ENCODE data around the gene ZNF750.

The ZNF750 gene

GRCh38 chr17:82860606-82861392 lies 21.0 kb upstream of the ZNF750 start:
- no peak for FAIRE-seq
- no peak for DNase-seq (ENCODE audit: low spot score)

- FAIRE-seq = peak; percentile 83
- peak; percentile 91 for DNase-seq (ENCODE audit: low spot score)
These were observed 19.9 kb upstream of the ZNF750 start for GRCh38 chr17:82859431-82860403.

GRCh38 chr17:82858376-82859126 lies 18.7 kb upstream of the ZNF750 start:
- no peak for FAIRE-seq
- no peak for DNase-seq (ENCODE audit: low spot score)

DNA sequence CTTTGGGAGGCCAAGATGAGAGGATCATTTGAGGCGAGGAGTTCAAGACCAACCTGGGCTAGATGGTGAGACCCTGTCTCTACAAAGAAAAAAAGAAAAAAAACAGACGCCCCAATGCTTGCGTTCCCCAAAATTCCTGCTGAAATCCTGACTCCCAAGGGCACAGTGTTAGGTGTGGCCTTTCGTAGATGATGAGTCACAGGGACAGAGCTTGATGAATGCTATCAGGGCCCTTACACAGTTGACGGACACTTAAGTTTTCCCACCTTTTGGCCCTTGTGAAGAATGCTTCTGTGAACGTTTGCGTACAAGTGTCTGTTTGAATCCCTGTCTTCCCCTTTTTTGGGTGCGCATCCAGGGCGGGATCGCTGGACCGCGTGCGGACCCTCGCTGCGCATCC lies 16.5 kb upstream of the ZNF750 start:
- DNase-seq (ENCODE audit: low spot score) (no peak), FAIRE-seq (no peak)

- FAIRE-seq (no peak), DNase-seq (ENCODE audit: low spot score) (no peak)
These were observed 14.4 kb upstream of the ZNF750 start for GRCh38 chr17:82854226-82854625.

- DNase-seq (ENCODE audit: low spot score) (no peak), FAIRE-seq (no peak)
These were observed 11.6 kb upstream of the ZNF750 start for GRCh38 chr17:82851381-82851780.

GRCh38 chr17:82849076-82849945 lies 9.5 kb upstream of the ZNF750 start:
- no peak for DNase-seq (ENCODE audit: low spot score)
- FAIRE-seq = no peak

DNA sequence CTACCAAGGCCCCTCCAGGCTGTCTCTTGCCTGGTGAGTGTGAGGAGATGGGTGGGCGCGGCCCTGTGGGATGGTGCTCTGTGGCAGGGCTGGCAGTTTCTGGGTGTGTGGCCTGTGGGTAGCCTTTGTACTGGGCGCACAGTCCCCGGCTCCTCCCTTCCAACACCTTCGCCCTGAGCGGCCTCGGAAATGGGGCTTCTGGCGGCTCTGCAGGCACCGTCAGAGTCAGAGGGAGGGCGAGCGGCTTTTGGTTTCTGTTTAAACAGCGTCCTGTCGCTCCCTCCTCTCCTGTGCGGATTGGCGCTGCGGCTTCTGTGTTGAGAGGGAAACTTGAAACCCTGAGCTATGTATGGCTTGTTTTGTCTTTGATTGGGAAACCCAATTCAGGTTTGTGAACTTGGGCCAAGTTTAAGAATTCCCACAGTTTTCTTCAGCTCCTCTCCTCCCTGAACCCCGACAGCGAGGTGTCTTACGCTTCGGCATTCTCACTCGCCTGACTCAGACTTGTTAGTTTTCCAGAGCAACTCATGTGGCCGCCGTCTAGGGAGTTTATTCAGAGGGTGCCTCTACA lies 8.3 kb upstream of the ZNF750 start:
- no peak for DNase-seq (ENCODE audit: low spot score)
- FAIRE-seq = no peak

- DNase-seq (ENCODE audit: low spot score) = no peak
- no peak for FAIRE-seq
These were observed 6.4 kb upstream of the ZNF750 start for GRCh38 chr17:82846061-82846691.

GRCh38 chr17:82845163-82845807 lies 5.5 kb upstream of the ZNF750 start:
- FAIRE-seq = no peak

GRCh38 chr17:82844796-82845162 lies 5.0 kb upstream of the ZNF750 start:
- DNase-seq (ENCODE audit: low spot score) (no peak), FAIRE-seq (no peak)

More at GRCh38 chr17:82845163-82845807, 5.5 kb upstream of the ZNF750 start:
- no peak for DNase-seq (ENCODE audit: low spot score)

DNA sequence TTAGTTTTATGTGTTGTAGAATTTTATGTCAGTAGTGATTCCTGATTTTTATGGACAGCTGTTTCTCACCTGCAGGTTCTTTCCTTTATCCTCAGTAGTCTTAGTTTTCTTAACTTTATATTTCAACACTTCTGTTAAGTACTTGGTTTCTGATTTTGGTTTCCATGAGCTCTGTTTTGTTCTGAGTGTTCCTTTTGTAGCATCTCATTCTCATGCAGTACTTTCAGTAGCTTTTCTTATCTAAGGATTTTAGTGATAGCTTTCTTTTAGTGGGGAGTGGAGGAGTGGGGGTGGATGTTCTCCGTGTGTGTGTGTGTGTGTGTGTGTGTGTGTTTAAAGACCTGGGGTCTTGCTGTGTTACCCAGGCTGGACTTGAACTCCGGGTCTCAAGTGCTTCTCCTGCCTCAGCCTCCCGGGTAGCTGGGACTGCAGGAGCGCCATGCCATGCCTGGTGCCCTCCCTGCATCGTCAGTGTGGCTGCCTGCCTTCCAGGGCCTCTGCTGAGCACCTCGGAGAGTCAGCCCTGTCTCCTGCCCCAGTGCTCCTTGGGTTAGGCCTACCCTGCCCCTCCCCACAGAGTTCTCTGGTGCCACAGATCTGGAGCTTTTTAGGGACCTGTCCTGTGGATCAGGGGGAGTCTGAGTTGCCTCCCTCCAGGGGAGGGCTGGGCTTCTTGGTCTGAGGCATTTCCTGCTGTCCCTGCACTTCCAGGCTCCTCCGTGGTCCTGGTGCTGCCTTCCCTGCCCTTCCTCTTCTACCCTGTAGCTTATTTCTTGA lies 4.3 kb upstream of the ZNF750 start:
- FAIRE-seq (no peak), DNase-seq (ENCODE audit: low spot score) (no peak)

GRCh38 chr17:82841921-82842596 lies 2.2 kb upstream of the ZNF750 start:
- FAIRE-seq (no peak), DNase-seq (ENCODE audit: low spot score) (no peak)

DNA sequence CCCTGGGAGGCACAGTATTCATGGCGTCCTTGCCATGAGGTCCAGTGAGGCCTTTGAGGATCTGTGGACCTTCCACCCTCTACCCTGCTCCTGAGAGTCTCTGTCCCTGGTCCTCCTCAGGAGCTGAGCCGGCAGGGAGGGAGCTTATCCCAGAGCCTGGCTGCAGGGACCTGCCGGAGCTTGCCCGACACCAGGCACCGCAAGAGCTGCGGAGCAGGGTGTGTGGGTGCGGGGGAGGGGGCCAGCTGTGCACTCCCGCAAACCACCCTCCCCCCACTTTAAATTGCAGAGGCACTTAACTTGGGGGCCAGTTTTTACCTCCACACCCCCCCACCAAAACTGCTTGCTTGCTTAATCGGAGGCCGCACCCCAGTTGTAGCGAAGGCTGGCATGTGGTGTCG lies 609 bp upstream of the ZNF750 start:
- DNase-seq (ENCODE audit: low spot score) (no peak), FAIRE-seq (no peak)

GRCh38 chr17:82838386-82839063 lies 1.3 kb downstream of the ZNF750 start:
- FAIRE-seq = no peak
- DNase-seq (ENCODE audit: low spot score) = no peak

- DNase-seq (ENCODE audit: low spot score) (no peak), FAIRE-seq (no peak)
These were observed 2.1 kb downstream of the ZNF750 start for GRCh38 chr17:82837586-82838320.

All from RCC 7860 (cell line).